ENCODE measurements around the gene C4orf50. TPM values are rescaled to one million over a fixed set of nuclear protein-coding genes. Genes with fewer than 3 reads are reported as not detected.

Gene C4orf50
- total and polyA plus RNA-seq, 7 donors: not detected

DNA sequence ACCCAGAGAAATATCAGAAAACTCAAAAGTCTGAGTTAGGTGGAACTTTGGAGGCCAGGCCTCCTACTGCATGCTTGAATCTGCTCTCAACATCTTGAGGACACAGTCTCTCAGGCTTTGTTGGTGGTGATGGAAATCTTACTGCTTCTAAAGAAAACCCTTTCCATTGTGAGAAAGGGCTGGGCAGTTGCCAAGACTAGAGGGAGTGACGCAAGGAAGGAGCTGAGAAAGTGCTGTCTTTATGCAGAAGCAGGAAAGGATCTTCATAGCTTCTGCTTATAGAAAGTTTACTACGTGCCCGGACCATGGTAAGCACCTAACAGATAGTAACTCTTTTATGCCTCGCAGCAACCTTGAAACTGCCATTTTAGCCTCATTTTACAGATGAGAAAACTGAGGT lies 122.9 kb downstream of the C4orf50 start:
- TF ChIP-seq, protein P1, sequence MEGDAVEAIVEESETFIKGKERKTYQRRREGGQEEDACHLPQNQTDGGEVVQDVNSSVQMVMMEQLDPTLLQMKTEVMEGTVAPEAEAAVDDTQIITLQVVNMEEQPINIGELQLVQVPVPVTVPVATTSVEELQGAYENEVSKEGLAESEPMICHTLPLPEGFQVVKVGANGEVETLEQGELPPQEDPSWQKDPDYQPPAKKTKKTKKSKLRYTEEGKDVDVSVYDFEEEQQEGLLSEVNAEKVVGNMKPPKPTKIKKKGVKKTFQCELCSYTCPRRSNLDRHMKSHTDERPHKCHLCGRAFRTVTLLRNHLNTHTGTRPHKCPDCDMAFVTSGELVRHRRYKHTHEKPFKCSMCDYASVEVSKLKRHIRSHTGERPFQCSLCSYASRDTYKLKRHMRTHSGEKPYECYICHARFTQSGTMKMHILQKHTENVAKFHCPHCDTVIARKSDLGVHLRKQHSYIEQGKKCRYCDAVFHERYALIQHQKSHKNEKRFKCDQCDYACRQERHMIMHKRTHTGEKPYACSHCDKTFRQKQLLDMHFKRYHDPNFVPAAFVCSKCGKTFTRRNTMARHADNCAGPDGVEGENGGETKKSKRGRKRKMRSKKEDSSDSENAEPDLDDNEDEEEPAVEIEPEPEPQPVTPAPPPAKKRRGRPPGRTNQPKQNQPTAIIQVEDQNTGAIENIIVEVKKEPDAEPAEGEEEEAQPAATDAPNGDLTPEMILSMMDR (IDR thresholded peaks at IDR 0.05): no peak

DNA sequence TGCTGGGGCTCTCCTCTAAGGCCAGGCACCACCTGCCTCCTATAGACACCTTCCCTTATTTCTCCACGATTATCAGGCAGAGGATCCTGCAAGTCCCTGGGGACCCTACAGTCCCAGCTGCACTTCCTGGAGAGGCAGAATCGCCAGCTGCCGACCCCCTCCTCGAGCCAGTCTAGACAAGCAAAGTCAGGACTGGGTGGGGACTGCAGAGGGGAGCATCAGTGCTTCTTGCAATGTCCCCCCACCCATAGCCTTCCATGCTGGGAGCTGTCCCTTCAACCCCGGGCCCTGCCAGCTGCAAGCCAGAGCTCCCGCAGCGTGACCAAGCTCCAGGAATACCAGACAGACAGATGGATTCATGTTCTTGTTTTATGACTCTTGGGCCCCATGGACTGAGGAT lies 124.0 kb downstream of the C4orf50 start:
- no peaks in the 10 kb centered on the region for H3K36me3 ChIP-seq (ENCODE audit: insufficient read depth in 1 of 2, low read depth in 1 of 2)
- H3K4me3 ChIP-seq: no peak overlapping the region
- intact Hi-C loops (cut with DNase I): no loop called here
- peaks cover 0 to 68% (median 28%) of the 10 kb centered on the region in 3 donors for H3K27me3 ChIP-seq (ENCODE audit: insufficient read depth in 3 of 3, low read length in 2 of 3)
- 4 to 10% (median 7%) methylated on average over 7 of the region's 7 CpGs for WGBS, 3 donors
- peaks cover 3% of the 10 kb centered on the region for H3K9me3 ChIP-seq
- H3K4me1 ChIP-seq: no peaks in the 10 kb centered on the region
- H3K27ac ChIP-seq: no peak overlapping the region
- ATAC-seq (no peak), DNase-seq (no peak)
- TF ChIP-seq, protein P1 (IDR thresholded peaks at IDR 0.05): no peak

More for the DNA sequence above, 122.9 kb downstream of the C4orf50 start:
- no peaks in the 10 kb centered on the region for H3K36me3 ChIP-seq (ENCODE audit: insufficient read depth in 1 of 2, low read depth in 1 of 2)
- no peak overlapping the region for H3K4me3 ChIP-seq
- WGBS, 3 donors: 66 to 77% (median 67%) methylated on average over 4 of the region's 4 CpGs
- no peak for DNase-seq
- H3K27ac ChIP-seq: no peak overlapping the region
- H3K9me3 ChIP-seq: peaks cover 3% of the 10 kb centered on the region
- H3K4me1 ChIP-seq: no peaks in the 10 kb centered on the region
- intact Hi-C loops (cut with DNase I): no loop called here
- peaks cover 0 to 62% (median 20%) of the 10 kb centered on the region in 3 donors for H3K27me3 ChIP-seq (ENCODE audit: insufficient read depth in 3 of 3, low read length in 2 of 3)
- no peak for ATAC-seq

DNA sequence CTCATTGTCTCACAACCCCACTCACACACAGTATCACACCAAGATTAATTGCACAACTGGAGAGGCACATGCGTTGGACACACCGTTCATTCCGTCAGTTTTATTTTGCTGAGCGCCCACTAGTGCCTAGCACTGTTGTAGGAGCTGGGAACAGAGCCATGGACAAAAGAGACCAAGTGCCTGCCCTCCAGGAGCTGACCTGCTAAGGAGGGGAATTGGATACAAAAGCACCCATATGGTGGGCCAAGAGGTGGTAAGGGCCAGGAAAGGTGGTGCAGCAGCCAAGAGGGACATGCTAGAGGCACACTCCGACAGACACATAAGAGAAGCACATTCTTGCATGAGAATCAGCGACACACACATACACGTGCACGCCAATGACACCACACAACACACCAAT lies 124.6 kb downstream of the C4orf50 start:
- TF ChIP-seq, protein P1 (IDR thresholded peaks at IDR 0.05): no peak
- no peaks in the 10 kb centered on the region for H3K4me1 ChIP-seq
- DNase-seq (no peak), ATAC-seq (no peak)
- H3K27me3 ChIP-seq (ENCODE audit: insufficient read depth in 3 of 3, low read length in 2 of 3): peaks cover 0 to 74% (median 32%) of the 10 kb centered on the region in 3 donors
- 59 to 68% (median 64%) methylated on average over 8 of the region's 8 CpGs for WGBS, 3 donors
- H3K4me3 ChIP-seq: no peak overlapping the region
- peaks cover 3% of the 10 kb centered on the region for H3K9me3 ChIP-seq
- intact Hi-C loops (cut with DNase I): no loop called here
- no peak overlapping the region for H3K27ac ChIP-seq
- H3K36me3 ChIP-seq (ENCODE audit: insufficient read depth in 1 of 2, low read depth in 1 of 2): no peaks in the 10 kb centered on the region

DNA sequence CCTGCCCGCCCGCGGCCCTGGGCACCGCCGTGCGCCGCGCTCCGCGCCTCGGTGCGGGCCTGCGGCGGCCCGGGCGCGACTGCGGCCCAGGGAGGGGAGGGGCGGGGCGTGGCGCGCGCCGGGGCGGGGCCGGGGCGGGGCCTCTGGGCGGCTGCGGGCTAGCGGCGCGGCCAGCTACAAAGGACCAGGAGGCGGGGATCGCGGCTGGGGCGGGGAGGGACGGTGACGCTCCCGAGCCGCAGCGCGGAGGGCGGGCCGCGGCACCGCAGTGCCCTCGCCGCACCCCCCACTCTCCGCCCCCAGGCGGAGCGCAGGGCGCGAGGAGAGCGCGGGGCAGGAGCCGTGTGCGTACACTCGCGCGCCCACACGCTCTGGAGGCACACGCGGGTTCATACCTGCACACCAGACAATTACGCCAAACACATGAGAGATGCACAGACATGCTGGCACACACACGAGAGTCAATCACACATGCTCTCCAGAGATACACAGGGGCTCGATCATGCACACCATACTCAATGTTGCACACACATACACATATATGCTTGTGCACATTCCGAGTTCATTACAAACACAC lies 125.1 kb downstream of the C4orf50 start, which contains the start of gene CRMP1:
CRMP1 (minus strand) TSS at position 83 of the 577 bp plus-strand sequence. CDS start 117 bp downstream, outside the sequence.
- TF ChIP-seq, protein P1 (IDR thresholded peaks at IDR 0.05): no peak
- Histone ChIP-seq H3K4me3 (no peak within 1 kb of the TSS), H3K4me1 (no peaks in the 10 kb centered on the region), H3K27me3 (ENCODE audit: insufficient read depth in 3 of 3, low read length in 2 of 3) (peaks cover 0 to 77% (median 36%) of the 10 kb centered on the region in 3 donors), H3K27ac (no peak within 1 kb of the TSS), H3K9me3 (peaks cover 3% of the 10 kb centered on the region), H3K36me3 (ENCODE audit: insufficient read depth in 1 of 2, low read depth in 1 of 2) (no peaks in the 10 kb centered on the region)
- intact Hi-C loops (cut with DNase I): no loop called here
- WGBS, 3 donors: 4 to 8% (median 4%) methylated on average over 14 to 62 of the region's 67 CpGs
- DNase-seq (no peak), ATAC-seq (no peak)
